ENCODE data around the gene PSORS1C1.
"Not testable (repeated sequence)": the region's sequence is repeated elsewhere in the genome, so short reads cannot be mapped to it uniquely, and the experiment has no call there.

Gene PSORS1C1

GRCh38 chr6:31169123-31169857 is 54.7 kb downstream of the PSORS1C1 start:
- no peak overlapping the region for H3K27ac ChIP-seq
- TF ChIP-seq CTCF (conservative IDR thresholded peaks at IDR 0.05), result no peak
- no peak for TF ChIP-seq ZFX (IDR thresholded peaks at IDR 0.05)

GRCh38 chr6:31169858-31170599 is 55.4 kb downstream of the PSORS1C1 start:
- not testable (repeated sequence) for H3K27ac ChIP-seq

GRCh38 chr6:31170600-31170881 is 55.9 kb downstream of the PSORS1C1 start, which contains the start of gene POU5F1:
TSS of gene POU5F1 (minus strand) at chr6:31170682. CDS start at chr6:31170620, 62 bp downstream.
- TF ChIP-seq ZFX (IDR thresholded peaks at IDR 0.05) (no peak), CTCF (conservative IDR thresholded peaks at IDR 0.05) (no peak)
- H3K27ac ChIP-seq, result no peak within 1 kb of the TSS

- no peak for TF ChIP-seq ZFX (IDR thresholded peaks at IDR 0.05)
- TF ChIP-seq CTCF (conservative IDR thresholded peaks at IDR 0.05), result no peak
- no peak overlapping the region for H3K27ac ChIP-seq
Observed at GRCh38 chr6:31170987-31171671, 56.5 kb downstream of the PSORS1C1 start.

- TF ChIP-seq ZFX (IDR thresholded peaks at IDR 0.05) (no peak), CTCF (conservative IDR thresholded peaks at IDR 0.05) (no peak)
- no peak overlapping the region for H3K27ac ChIP-seq
Observed at GRCh38 chr6:31171931-31172905, 57.6 kb downstream of the PSORS1C1 start.

- TF ChIP-seq CTCF (conservative IDR thresholded peaks at IDR 0.05) (no peak), ZFX (IDR thresholded peaks at IDR 0.05) (no peak)
- no peak overlapping the region for H3K27ac ChIP-seq
Observed at GRCh38 chr6:31172973-31173384, 58.4 kb downstream of the PSORS1C1 start.

- H3K27ac ChIP-seq, result no peak overlapping the region
- no peak for TF ChIP-seq ZFX (IDR thresholded peaks at IDR 0.05)
- TF ChIP-seq CTCF (conservative IDR thresholded peaks at IDR 0.05), result no peak
Observed at GRCh38 chr6:31173406-31173805, 58.8 kb downstream of the PSORS1C1 start.
